GM21717 (cell line): ENCODE data around the gene AMBRA1.

ENCODE experiments used
- ATAC-seq: cut with Tn5 transposase; IDR thresholded peaks from one replicate; pipeline ENCODE4 v1.9.1; 2021; ENCODE audit warnings: mild to moderate bottlenecking, moderate library complexity; ENCODE audit not compliant: unreplicated experiment

The AMBRA1 gene

DNA sequence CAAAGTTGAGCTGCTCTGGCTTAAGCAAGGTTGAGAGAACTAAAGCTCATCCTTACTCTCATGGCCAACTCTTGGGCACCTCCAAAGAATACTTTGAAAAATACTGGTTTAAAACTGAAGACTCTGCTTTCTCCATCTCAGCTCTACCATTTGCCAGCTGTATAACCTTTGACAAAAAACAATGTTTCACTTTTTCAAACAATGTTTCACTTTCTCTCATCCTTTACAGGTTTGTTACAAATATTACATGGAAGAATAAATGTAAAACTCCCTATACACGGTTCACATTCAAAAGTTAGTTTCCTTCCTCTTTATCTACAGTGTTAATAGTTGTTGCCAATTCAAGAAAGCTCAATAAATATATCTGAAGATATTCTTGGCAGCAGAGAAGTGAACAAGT is 19.2 kb downstream of the AMBRA1 start:
- no peak for ATAC-seq

DNA sequence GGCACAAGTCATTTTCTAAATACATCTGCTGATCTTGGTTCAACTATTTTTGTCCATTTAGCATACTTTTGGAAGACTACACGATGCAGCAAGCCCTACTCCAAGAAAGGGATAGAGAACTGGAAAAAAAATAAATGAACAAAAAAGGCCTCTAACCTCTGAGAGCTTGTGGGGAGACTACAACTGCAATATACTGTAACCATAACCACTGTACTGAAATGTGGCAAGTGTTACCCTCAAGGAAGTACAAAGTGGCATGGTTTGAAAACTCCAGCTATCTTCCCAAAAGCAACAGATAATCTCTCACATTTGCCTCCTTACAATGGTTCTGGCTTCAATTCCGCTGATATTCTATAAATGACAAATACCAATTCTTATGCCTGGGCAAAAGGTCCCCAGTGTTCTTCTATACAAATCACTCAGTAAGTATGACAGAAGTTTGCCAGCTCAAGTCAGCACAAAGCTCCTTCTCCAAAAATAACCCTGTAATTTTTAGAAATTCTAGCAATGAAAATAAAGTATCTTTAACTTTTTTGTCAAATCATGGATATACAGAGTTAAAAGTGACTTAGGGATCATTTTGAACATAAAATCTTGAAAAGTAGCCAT is 22.9 kb downstream of the AMBRA1 start:
- no peak for ATAC-seq

DNA sequence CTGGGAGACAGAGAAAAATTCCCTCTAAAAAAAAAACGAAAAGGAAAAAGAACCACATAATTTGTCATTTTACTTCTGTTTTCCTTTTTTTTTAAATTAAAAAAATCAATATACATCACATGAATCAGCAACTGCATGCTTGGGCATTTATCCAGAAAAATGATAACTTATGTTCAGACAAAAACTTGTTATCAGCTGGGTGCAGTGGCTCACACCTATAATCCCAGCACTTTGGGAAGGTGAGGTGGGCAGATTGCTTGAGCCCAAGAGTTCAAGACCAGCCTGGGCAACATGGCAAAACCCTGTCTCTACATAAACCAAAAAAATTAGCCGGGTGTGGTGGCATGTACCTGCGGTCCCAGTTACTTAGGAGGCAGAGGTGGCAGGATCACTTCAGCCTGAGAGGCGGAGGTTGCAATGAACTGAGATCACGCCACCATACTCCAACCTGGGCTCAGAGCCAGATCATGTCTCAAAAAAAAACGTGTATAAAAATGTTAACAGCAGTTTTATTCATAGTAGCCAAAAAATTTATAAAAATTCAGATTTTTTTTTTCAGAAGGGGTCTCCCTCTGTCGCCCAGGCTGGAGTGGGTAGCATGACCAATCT is 28.5 kb downstream of the AMBRA1 start:
- ATAC-seq = no peak

DNA sequence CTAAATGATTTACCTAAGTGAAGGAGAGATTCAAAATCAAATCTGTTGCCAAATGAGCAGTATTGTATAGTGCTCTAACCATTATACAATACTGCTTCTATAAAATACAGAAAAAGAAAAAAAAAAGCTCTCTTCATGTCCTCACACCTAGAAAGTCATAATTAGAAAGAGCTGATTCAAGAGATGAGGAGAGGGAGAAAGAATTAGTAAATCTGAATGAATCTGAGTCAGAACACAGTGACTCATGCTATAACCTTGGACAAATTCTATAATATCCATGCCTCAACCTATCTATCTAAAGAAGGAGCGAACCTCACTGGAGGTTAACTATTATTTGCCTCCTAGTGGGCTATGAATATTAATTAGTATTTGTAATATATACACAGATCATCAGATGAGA is 29.4 kb downstream of the AMBRA1 start:
- ATAC-seq = no peak

DNA sequence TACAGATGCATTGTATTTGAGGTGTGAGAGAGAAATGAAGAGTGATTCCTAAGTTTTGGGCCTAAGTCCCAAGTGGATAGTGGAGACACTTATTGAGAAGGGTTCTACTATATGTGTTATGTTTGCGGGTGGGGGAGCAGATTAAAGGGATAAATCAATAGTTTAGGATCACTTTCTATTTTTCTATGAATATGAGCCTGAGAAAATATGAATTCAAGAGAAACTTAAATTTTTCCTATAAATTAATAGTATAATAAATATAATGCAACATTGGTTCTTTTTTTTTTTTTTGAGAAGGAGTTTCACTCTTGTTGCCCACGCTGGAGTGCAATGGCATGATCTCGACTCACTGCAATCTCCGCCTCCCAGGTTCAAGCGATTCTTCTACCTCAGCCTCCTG is 31.3 kb downstream of the AMBRA1 start:
- ATAC-seq = no peak

DNA sequence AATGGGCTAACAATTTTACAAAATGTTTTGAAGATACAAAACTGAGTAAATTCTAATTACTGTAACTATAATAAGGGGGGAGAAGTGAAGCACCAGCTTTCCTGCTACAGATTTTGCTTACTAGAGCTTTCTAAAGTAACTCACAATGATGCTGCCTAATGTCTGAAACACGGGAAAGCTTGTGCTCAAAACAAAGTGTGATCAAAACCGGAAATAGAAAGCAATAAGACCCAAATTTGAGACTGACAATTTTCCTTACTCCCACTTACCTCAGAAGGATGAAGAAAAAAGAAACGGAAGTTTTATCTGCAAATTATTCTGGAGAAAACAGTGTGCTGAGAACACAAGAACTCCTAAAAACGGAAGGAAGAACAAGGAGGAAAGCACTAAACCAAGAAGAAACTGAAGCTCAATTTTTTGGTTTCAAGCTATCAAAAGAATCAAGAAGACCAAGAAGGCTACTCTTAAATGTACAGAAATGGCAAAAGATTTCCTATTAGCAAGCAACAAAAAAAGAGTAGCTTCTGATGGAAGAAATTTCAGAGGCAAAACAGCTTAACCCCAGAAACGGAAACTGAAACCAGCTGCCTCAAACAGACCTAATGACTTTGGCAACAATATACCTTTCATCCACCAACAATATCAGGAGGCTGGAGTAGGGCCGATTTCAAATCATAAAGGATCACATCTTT is 33.4 kb downstream of the AMBRA1 start:
- ATAC-seq = peak; percentile 63

DNA sequence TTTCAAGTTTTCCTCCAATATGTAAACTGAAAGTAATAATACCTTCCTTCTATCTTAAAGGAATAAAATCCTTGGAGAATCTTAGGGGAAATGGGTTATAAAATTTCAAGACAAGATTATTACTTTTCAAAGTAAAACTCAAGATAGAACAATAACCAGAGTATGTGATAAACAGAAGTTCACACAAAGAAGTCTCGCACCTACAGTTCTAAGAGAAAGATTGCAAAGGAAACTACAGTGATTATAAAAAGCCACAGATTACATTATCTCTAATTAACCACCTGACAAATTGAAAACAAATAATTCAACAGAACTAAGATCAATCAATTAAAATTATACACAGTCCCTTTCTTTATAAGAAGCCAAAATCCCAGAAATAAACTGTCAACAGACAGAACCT is 34.0 kb downstream of the AMBRA1 start:
- no peak for ATAC-seq

DNA sequence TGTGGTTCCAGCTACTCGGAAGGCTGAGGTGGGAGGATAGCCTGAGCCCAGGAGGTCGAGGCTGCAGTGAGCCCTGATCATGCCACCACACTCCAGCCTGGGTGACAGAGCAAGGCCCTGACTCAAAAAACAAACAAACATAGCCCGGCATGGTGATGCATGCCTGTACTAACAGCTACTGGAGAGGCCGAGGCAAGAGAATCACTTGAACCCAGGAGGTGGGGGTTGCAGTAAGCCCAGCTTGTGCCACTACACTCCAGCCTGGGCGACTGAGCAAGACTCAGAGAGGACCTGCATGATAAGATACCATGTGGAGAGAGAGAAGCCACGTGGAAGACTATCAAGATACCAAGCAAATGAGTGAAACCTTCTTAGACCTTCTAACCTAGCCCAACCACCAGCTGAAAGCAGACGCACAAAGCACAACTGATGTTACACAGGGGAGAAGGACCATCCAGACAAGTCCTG is 36.1 kb downstream of the AMBRA1 start:
- ATAC-seq = no peak

DNA sequence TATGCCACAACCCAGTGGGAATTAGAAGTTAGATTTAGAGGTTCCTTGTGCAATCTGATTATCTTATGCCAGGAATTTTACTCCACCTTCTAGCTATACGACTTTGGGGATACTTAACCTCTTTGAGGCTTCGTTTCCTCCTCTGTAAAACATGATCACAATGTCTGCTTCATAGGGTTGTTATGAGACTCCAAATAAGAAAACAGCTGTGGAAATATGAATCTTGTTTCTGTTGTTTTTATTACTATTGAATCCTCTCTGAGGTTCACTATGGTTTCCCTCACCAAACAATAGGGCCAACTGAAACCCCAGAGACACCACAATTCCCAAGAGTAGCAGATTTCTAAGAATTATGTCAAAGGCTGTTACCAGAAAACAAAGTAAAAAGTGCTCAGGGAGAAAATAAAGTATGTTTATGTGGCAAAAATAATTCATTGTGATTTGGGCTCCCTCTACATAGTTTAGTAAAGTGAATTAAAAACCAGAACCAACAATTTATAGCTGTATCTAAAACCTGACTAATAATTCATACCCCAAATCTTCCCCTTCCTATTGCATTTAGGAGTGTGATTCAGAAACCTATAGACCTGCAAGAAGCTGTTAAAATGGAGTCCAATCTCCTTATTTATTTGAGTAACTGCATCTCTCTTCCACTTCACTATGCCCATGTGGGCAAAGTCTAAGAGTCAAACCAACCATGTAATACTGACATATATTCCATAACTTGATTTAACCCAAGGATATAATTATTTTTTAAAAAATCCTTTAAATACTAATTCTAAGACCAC is 38.4 kb downstream of the AMBRA1 start:
- ATAC-seq = no peak

DNA sequence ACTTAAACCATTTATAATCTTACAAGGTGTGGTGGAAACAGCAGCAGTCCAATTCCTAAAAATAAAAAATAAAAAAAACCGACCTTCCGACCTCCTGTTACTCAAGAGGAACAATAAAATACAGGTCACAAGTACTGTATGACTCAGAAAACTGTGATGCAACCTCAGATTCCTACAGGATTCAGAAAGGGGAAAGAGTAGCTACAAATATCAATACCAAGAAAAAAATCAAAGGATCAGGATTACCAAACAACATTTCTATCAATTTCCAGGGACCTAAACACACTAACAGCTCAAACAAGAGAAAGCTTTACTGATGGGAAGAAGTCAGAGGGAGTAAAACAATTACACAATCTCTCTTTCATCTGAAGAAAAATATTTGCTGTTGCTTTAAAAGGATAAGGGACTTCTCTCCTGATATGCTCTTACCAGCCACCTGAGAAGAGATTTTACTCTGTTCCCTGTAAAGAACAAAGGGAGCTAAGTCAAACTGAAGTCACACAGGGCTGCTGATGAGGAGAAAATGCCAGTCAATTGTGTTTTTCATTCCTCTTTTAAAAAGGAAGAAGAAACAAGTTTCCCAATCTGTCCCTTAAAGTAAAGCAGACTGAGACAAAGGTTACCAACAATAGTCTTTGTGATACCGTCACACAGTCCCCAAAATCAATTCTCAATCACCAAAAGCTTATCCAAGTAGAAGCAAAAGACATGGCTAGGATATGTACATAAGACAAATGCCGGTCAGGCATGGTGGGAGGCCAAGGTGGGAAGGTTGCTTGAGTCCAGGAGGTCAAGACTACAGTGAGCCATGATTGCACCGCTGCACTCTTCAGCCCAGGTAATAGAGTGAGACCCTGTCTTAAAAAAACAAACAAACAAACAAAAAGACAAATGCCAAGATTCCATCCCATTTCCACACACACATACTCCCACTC is 39.3 kb downstream of the AMBRA1 start:
- ATAC-seq = no peak

DNA sequence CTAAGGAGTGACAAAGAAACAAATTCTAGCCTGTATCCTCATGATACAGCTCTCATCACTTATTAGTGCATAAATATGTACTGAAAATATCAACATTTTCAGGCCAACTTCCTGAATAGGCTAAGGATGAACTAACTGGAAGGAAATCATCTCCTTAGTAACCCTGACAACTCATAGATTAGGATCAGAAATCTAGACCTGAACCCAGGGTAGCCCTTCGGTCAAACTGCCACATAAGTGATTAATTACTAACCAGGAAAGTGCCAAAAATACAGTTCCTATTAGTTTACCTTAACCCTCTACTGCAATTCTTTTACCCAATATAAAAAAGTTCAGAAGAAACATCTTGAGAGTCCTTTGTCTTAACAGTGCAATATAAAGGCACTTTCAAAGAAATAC is 40.0 kb downstream of the AMBRA1 start:
- ATAC-seq = no peak

DNA sequence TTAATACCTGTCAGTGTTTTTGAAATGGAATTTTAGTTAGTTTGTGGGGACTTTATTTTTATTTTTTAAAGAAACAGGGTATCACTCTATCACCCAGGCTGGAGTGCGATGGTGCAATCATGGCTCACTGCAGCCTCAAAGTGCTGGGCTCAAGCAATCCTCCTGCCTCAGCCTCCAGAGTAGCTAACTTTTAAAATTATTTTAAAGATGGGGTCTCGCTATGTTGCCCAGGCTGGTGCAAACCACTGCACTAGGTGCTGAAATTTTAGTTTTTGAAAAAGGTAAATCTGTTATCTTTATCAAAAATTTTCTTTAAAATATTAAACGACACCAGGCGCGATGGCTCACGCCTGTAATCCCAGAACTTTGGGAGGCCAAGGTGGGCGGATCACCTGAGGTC is 42.6 kb downstream of the AMBRA1 start:
- ATAC-seq = no peak

DNA sequence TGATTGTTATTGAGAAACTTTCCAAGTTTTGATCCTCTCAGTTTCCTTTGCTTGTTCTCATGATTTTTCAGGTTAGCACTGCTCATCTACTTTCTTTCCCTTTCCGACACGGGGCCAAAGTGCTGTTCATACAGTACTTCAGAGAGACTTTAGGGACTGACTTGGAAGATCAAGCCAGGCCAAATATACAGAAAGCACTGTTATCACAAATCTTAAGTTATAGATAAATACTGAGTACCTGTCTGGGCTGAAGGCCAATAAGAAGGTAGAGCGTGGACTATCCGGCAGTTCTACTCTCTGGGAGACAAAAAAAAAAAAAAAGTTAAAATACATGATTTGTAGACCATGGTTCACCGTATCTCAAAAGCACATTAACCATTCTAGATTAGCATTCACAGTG is 46.2 kb downstream of the AMBRA1 start:
- ATAC-seq = no peak

DNA sequence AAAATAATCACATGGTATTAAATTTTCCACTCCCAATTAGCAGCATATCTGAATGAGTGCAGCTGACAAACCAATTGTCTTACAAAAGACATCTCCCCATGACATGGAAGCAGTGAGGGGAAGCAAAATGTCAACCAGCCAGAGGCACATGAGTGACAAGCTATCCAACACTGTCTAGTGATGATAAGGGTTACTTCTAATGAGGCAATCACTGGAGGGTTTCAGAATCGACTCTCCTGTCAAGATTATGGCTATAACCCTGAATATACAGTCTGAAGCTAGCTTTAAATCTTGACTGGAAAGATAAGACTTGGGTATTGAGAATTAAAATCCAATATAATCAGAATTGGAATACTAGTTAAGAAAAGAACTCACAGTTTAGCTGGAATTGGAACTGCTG is 50.3 kb downstream of the AMBRA1 start:
- ATAC-seq = no peak

DNA sequence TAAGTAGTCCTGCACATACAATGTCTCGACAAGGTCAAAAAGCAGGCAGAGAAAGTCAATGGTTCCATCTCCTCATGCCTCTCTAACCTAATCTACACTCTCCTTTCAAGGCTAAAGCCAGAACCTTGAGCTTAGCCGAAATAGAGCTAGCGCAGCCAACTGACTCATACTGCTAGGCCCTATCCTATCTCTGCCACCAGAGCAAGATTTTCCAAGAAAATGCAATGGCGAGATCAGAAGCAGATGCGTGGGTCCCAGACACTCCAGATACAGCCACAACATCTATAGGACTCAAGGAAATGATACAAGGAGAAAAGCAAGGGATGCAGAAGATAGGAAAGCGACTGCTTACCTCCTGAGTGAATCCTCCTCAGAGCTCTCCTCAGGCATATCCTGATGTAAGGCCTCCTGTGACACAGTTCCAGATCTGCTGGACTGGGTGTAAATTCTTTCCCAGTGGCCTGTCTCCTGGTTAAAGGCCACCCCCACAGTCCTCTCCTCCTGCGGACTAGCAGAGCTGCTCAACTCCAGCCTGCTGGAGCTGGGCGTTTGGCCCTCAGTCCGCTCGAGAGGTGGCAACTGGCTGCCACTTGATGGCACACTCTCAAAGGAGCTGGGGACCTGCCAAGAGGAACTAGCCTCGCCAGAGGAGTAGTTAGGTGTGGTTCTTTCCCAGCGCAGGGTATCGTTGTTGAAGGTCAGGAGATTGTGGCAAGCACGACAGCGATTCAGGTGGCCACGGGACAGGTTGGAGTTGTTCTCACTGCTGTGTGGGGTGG is 52.0 kb downstream of the AMBRA1 start:
- ATAC-seq = no peak

DNA sequence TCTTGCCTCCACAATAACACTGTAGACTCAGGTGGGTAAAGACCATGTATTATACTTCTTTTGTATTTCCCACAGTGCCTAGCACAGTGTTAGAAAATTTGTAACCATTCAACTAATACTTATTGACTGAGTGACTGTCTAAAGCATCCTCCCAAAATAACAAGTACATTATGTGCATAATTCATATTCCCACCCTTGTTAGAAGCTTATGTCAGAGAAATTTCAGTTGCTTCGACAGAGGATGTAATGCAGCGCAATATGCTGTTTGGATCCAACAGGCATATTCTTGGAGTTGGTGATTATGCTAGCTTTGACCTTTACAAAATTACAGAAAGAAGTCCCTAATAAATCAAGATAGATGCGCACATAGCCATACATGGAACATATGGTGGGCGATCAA is 53.0 kb downstream of the AMBRA1 start:
- ATAC-seq = no peak

DNA sequence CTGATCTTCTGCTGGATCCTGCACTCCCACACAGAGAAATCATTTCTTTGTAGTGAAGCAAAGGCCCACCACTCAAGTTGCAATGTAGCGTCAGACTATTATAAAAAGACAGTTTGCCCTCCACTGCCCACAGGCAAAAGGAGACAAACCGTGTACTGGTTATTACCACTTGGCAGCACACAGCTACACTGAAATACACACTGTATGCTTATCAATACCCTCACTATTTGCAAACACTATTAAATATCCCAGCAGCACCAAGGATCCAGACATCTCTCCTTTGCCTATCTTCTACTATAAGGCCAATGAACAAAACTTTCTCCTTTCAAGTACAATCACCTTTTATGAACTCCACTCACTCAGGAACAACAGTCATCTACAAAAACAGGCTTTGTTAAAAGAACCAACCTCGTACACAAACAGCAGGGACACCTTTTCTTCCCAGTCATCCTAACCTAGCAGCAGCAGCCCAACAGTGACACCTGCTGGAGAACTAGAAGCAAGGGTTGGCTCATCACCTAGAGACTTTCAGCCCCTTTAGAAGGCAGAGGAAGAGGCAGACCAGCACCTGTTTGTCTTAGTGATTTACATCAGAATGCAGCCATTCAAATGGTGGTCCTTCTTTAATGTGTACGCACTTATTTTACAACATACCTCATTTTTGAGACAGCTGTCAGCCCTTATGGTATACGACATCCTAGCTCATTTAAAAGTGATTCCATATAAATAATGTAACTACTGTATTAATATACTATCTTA is 56.1 kb downstream of the AMBRA1 start:
- peak; percentile 68 for ATAC-seq

DNA sequence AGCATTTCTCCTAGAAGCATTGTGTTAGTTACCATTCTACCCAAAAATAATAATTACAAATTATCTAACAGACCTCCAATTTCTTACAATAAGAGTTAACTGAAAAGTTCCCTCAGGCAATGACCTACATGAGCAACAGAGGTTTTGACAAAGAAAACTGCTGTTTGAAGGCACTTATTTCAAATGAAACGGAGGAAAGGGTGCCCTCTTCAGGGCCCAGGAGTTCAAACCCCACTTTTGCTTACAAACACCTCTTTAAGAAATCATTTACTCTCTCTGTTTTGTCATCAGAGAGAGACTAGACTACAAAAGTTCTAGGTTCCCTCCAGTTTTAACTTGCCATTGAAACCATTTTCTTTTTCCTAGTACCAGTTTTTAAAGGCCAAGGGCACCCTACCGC is 56.7 kb downstream of the AMBRA1 start:
- ATAC-seq = no peak

DNA sequence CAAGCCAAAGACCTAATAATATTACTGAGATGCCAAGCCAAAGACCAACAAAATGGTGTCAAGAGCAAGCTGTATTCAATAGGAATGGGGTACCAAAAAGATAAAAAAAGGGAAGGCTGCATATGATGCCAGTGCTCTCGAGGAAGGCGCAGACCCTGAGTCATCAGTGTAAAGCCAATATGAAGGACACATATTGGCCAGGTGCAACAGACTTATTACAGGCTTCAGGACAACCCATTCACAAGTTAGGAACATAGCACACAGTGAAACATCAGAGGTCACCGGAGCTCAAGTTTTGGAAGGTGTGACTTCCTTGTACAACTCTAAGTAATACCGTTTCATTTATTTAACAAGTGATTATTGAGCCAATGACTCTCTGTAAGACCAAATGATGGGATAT is 58.1 kb downstream of the AMBRA1 start:
- no peak for ATAC-seq
